Neuronal stem cell (in vitro differentiated cells): Measurements from ENCODE around the gene WFIKKN1.
A peak's percentile ranks its signal among the peaks of the same experiment; 100 is the strongest.

Experiments used
- DNase-seq: peaks from one replicate; pipeline ENCODE4 v3.0.0-alpha.2; 2013; ENCODE audit warnings: low spot score
- H2AFZ ChIP-seq: one replicate; pipeline ENCODE4 v1.6.1; 2013; ENCODE audit warnings: mild to moderate bottlenecking, low read length, inconsistent platforms
- H2AK5ac ChIP-seq: 2 replicates; pipeline ENCODE4 v1.6.1; 2013; ENCODE audit warnings: low read depth, mild to moderate bottlenecking, inconsistent platforms, low read length, moderate library complexity, mixed read lengths
- H2BK120ac ChIP-seq: 2 replicates; pipeline ENCODE4 v1.6.1; 2013; ENCODE audit warnings: low read depth, mild to moderate bottlenecking, inconsistent platforms, low read length, moderate library complexity, mixed read lengths
- H2BK12ac ChIP-seq: one replicate; pipeline ENCODE4 v1.6.1; 2013; ENCODE audit warnings: low read length, inconsistent platforms
- H2BK15ac ChIP-seq: 2 replicates; pipeline ENCODE4 v1.6.1; 2013; ENCODE audit warnings: mild to moderate bottlenecking, low read length, inconsistent platforms, mixed read lengths
- H2BK5ac ChIP-seq: one replicate; pipeline ENCODE4 v1.6.1; 2013; ENCODE audit warnings: inconsistent platforms, mild to moderate bottlenecking, low read length, moderate library complexity
- H3K14ac ChIP-seq: one replicate; pipeline ENCODE4 v1.6.1; 2013; ENCODE audit warnings: low read length, inconsistent platforms
- H3K18ac ChIP-seq: 2 replicates; pipeline ENCODE4 v1.6.1; 2013; ENCODE audit warnings: low read length, inconsistent platforms
- H3K23ac ChIP-seq: 2 replicates; pipeline ENCODE4 v1.6.1; 2013; ENCODE audit warnings: low read depth, mild to moderate bottlenecking, mixed read lengths, low read length, inconsistent platforms; ENCODE audit not compliant: poor library complexity
- H3K27ac ChIP-seq: replicated peaks from 3 replicates; pipeline ENCODE4 v1.5.1; 2013; ENCODE audit warnings: low read length, inconsistent platforms
- H3K27me3 ChIP-seq, 3 experiments: 2 replicates each; pipeline ENCODE4 v1.6.1; 2013; ENCODE audit warnings: low read length in 3 of 3, mild to moderate bottlenecking in 2 of 3, inconsistent platforms in 1 of 3, low read depth in 1 of 3, mixed read lengths in 1 of 3, moderate library complexity in 1 of 3; ENCODE audit not compliant: control insufficient read depth in 3 of 3, insufficient read depth in 3 of 3
- H3K36me3 ChIP-seq, 2 donors: replicated peaks in 1 of 2; 2 replicates each; pipeline ENCODE4 v1.6.1; 2013; ENCODE audit warnings: low read length in 2 of 2; ENCODE audit not compliant: control insufficient read depth in 2 of 2, insufficient read depth in 2 of 2
- H3K4ac ChIP-seq: 2 replicates; pipeline ENCODE4 v1.6.1; 2013; ENCODE audit warnings: inconsistent platforms, mild to moderate bottlenecking, low read length, moderate library complexity
- H3K4me1 ChIP-seq, 2 donors: 1 replicate in 1 of 2; 2 replicates in 1 of 2; pipeline ENCODE4 v1.6.1; 2013; ENCODE audit warnings: low read length in 2 of 2, low read depth in 1 of 2; ENCODE audit not compliant: control insufficient read depth in 2 of 2, insufficient read depth in 1 of 2
- H3K4me2 ChIP-seq: one replicate; pipeline ENCODE4 v1.6.1; 2013; ENCODE audit warnings: mild to moderate bottlenecking, low read length, inconsistent platforms; ENCODE audit not compliant: insufficient read depth, poor library complexity, severe bottlenecking
- H3K4me3 ChIP-seq, 2 donors: 2 replicates each; pipeline ENCODE4 v1.5.1; 2013; ENCODE audit warnings: low read length in 2 of 2, mild to moderate bottlenecking in 2 of 2, inconsistent platforms in 1 of 2, moderate library complexity in 1 of 2
- H3K79me1 ChIP-seq: one replicate; pipeline ENCODE4 v1.6.1; 2013; ENCODE audit warnings: low read depth, mild to moderate bottlenecking, inconsistent platforms, low read length, moderate library complexity
- H3K9ac ChIP-seq: one replicate; pipeline ENCODE4 v1.6.1; 2013; ENCODE audit warnings: mild to moderate bottlenecking, low read depth, low read length, inconsistent platforms; ENCODE audit not compliant: poor library complexity
- H3K9me3 ChIP-seq, 2 donors: replicated peaks in 1 of 2; 2 replicates each; pipeline versions ENCODE3 to v1.6.1; 2013; ENCODE audit warnings: low read length in 2 of 2, mild to moderate bottlenecking in 2 of 2, inconsistent platforms in 1 of 2, low read depth in 1 of 2, mixed read lengths in 1 of 2, moderate library complexity in 1 of 2; ENCODE audit not compliant: control insufficient read depth in 2 of 2, insufficient read depth in 1 of 2
- H4K8ac ChIP-seq: one replicate; pipeline ENCODE4 v1.6.1; 2013; ENCODE audit warnings: low read depth, mild to moderate bottlenecking, inconsistent platforms, low read length, moderate library complexity
- H4K91ac ChIP-seq: one replicate; pipeline ENCODE4 v1.6.1; 2013; ENCODE audit warnings: low read length, low read depth, mild to moderate bottlenecking, inconsistent platforms; ENCODE audit not compliant: poor library complexity
- WGBS, 2 donors: extraction: QIAGEN DNeasy Blood & Tissue Kit; methylation state at CpG; one replicate each; pipeline ENCODE4 v1.1.7; 2013; ENCODE audit warnings: missing lambda C conversion rate in 2 of 2, mixed read lengths in 1 of 2; ENCODE audit not compliant: insufficient read length in 2 of 2, insufficient replicate concordance in 1 of 2; ENCODE audit errors: extremely low coverage in 2 of 2; 5-methylcytosine and 5-hydroxymethylcytosine counted together

The WFIKKN1 gene

GRCh38 chr16:586645-587590 is 43.9 kb upstream of the WFIKKN1 start:
- Histone ChIP-seq H3K27me3 (peaks cover 0 to 23% (median 0%) of the 10 kb centered on the region in 3 experiments), H3K23ac (peak overlapping the region; percentile 28), H3K4me1 (peaks cover 16 to 22% of the 10 kb centered on the region in 2 donors), H2BK12ac (no peak overlapping the region), H2AFZ (no peak overlapping the region), H3K14ac (no peak overlapping the region), H2BK120ac (no peak overlapping the region), H2BK5ac (no peak overlapping the region), H4K91ac (no peak overlapping the region), H3K9ac (peak overlapping the region; percentile 71), H3K79me1 (peaks cover 14% of the 10 kb centered on the region), H3K4me2 (no peak overlapping the region), H3K4ac (no peak overlapping the region), H3K36me3 (peaks cover 5 to 8% of the 10 kb centered on the region in 2 donors), H4K8ac (no peak overlapping the region), H3K27ac (no peak overlapping the region), H3K4me3 (no peak overlapping the region), H2BK15ac (no peak overlapping the region), H2AK5ac (no peak overlapping the region), H3K9me3 (no peaks in the 10 kb centered on the region), H3K18ac (no peak overlapping the region)
- no peak for DNase-seq
- no CpG with 5 or more reads among the region's 14 CpGs for WGBS, 2 donors

GRCh38 chr16:588639-588888 is 42.2 kb upstream of the WFIKKN1 start:
- WGBS, 2 donors, result no CpG with 5 or more reads among the region's 21 CpGs
- Histone ChIP-seq H3K4ac (peak overlapping the region; percentile 95), H3K79me1 (peaks cover 23% of the 10 kb centered on the region), H3K4me3 (peak overlapping the region; percentile 79 to 99), H4K91ac (no peak overlapping the region), H3K23ac (peak overlapping the region; percentile 99), H3K36me3 (peaks cover 3 to 11% of the 10 kb centered on the region in 2 donors), H3K4me1 (peaks cover 16 to 17% of the 10 kb centered on the region in 2 donors), H2AFZ (peak overlapping the region; percentile 100), H2BK120ac (peak overlapping the region; percentile 61), H3K9ac (peak overlapping the region; percentile 93), H3K14ac (peak overlapping the region; percentile 47), H3K18ac (peak overlapping the region; percentile 80), H4K8ac (no peak overlapping the region), H2BK12ac (peak overlapping the region; percentile 75), H2BK15ac (peak overlapping the region; percentile 83), H3K27me3 (peaks cover 0 to 22% (median 0%) of the 10 kb centered on the region in 3 experiments), H2BK5ac (peak overlapping the region; percentile 99), H3K4me2 (peak overlapping the region; percentile 100), H2AK5ac (peak overlapping the region; percentile 92), H3K27ac (peak overlapping the region; percentile 96), H3K9me3 (no peaks in the 10 kb centered on the region)
- no peak for DNase-seq

GRCh38 chr16:588889-589657 is 41.7 kb upstream of the WFIKKN1 start:
- H4K91ac ChIP-seq, result no peak overlapping the region
- H4K8ac ChIP-seq, result peak overlapping the region; percentile 92
- H3K36me3 ChIP-seq, result peaks cover 3 to 16% of the 10 kb centered on the region in 2 donors
- H3K27ac ChIP-seq, result peak overlapping the region; percentile 96
- H2BK120ac ChIP-seq, result peak overlapping the region; percentile 100
- peak overlapping the region; percentile 95 for H3K4ac ChIP-seq
- peak overlapping the region; percentile 100 for H3K18ac ChIP-seq
- H3K79me1 ChIP-seq, result peaks cover 25% of the 10 kb centered on the region
- peak overlapping the region; percentile 94 for H2BK12ac ChIP-seq
- peak overlapping the region; percentile 79 to 99 for H3K4me3 ChIP-seq
- peak; percentile 99 for DNase-seq
- H3K4me1 ChIP-seq, result peaks cover 12 to 16% of the 10 kb centered on the region in 2 donors
- no CpG with 5 or more reads among the region's 107 CpGs for WGBS, 2 donors
- peak overlapping the region; percentile 100 for H3K4me2 ChIP-seq
- H3K9me3 ChIP-seq, result no peaks in the 10 kb centered on the region
- peak overlapping the region; percentile 98 for H3K14ac ChIP-seq
- H3K23ac ChIP-seq, result peak overlapping the region; percentile 99
- H2BK15ac ChIP-seq, result peak overlapping the region; percentile 83
- H2AK5ac ChIP-seq, result peak overlapping the region; percentile 92
- peak overlapping the region; percentile 100 for H3K9ac ChIP-seq
- peak overlapping the region; percentile 100 for H2AFZ ChIP-seq
- H2BK5ac ChIP-seq, result peak overlapping the region; percentile 99
- H3K27me3 ChIP-seq, result peaks cover 0 to 17% (median 0%) of the 10 kb centered on the region in 3 experiments
